ENCODE results near the gene MT1G. TPM values are rescaled to one million over a fixed set of nuclear protein-coding genes. Genes with fewer than 3 reads are reported as not detected.

Gene MT1G
- total and polyA plus RNA-seq, 4 donors = 152 to 9,444 (median 3,398) TPM

- TF ChIP-seq NR2F2 (IDR thresholded peaks at IDR 0.05) (no peak), HNF4G (IDR thresholded peaks at IDR 0.05) (no peak), HNF4A (conservative IDR thresholded peaks at IDR 0.05) (no peak), JUND (IDR thresholded peaks at IDR 0.05) (no peak), SP1 (IDR thresholded peaks at IDR 0.05) (no peak), RXRA (IDR thresholded peaks at IDR 0.05) (no peak), RAD21 (IDR thresholded peaks at IDR 0.05) (no peak), ZBTB33 (IDR thresholded peaks at IDR 0.05) (no peak), GABPA (IDR thresholded peaks at IDR 0.05 in 1 of 2, conservative IDR thresholded peaks at IDR 0.05 in 1 of 2) (no peak), CTCF (IDR thresholded peaks at IDR 0.05; ENCODE audit: low read depth, low read length, missing input control) (no peak)
- TF ChIP-seq, protein P1, sequence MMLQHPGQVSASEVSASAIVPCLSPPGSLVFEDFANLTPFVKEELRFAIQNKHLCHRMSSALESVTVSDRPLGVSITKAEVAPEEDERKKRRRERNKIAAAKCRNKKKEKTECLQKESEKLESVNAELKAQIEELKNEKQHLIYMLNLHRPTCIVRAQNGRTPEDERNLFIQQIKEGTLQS (IDR thresholded peaks at IDR 0.05) = no peak
- TF ChIP-seq, protein P2, sequence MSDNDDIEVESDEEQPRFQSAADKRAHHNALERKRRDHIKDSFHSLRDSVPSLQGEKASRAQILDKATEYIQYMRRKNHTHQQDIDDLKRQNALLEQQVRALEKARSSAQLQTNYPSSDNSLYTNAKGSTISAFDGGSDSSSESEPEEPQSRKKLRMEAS (IDR thresholded peaks at IDR 0.05) = no peak
- no peak for DNase-seq (ENCODE audit: low spot score)
- H3K4me3 ChIP-seq (ENCODE audit: low read depth in 1 of 3, low read length in 3 of 3) = peak overlapping the region; percentile 60 to 78 (median 77)
- H3K27ac ChIP-seq (ENCODE audit: low read depth in 1 of 2, low read length in 2 of 2) = peak overlapping the region; percentile 80 to 89
- 14% methylated on average over 8 of the region's 8 CpGs for WGBS
- peaks cover 4 to 19% (median 10%) of the 10 kb centered on the region in 4 donors for H3K4me1 ChIP-seq (ENCODE audit: control insufficient read depth in 4 of 4, insufficient read depth in 4 of 4, low read length in 3 of 4)
- no peaks in the 10 kb centered on the region for H3K9me3 ChIP-seq (ENCODE audit: control insufficient read depth in 4 of 4, low read length in 3 of 4)
- H3K27me3 ChIP-seq (ENCODE audit: control insufficient read depth in 4 of 4, insufficient read depth in 4 of 4, low read length in 3 of 4) = no peaks in the 10 kb centered on the region
- H3K36me3 ChIP-seq (ENCODE audit: control insufficient read depth in 4 of 4, insufficient read depth in 3 of 4, low read depth in 1 of 4, low read length in 3 of 4) = no peaks in the 10 kb centered on the region
- H3K9ac ChIP-seq (ENCODE audit: low read depth in 1 of 2, low read length in 2 of 2) = peak overlapping the region; percentile 83
These were observed 15.0 kb upstream of the MT1G start for GRCh38 chr16:56682703-56683397.

GRCh38 chr16:56681939-56682702, 14.3 kb upstream of the MT1G start, which contains the start of gene MT1X:
Gene MT1X, plus strand, starts transcription at chr16:56682470. Its CDS starts 71 bp downstream, at chr16:56682541.
- peak within 1 kb of the TSS; percentile 83 for H3K9ac ChIP-seq (ENCODE audit: low read depth in 1 of 2, low read length in 2 of 2)
- no peaks in the 10 kb centered on the region for H3K27me3 ChIP-seq (ENCODE audit: control insufficient read depth in 4 of 4, insufficient read depth in 4 of 4, low read length in 3 of 4)
- peak; percentile 87 for DNase-seq (ENCODE audit: low spot score)
- H3K36me3 ChIP-seq (ENCODE audit: control insufficient read depth in 4 of 4, insufficient read depth in 3 of 4, low read depth in 1 of 4, low read length in 3 of 4) = no peaks in the 10 kb centered on the region
- peak within 1 kb of the TSS; percentile 82 to 89 for H3K27ac ChIP-seq (ENCODE audit: low read depth in 1 of 2, low read length in 2 of 2)
- WGBS = under 1% methylated on average over 49 of the region's 49 CpGs
- H3K4me3 ChIP-seq (ENCODE audit: low read depth in 1 of 3, low read length in 3 of 3) = peak within 1 kb of the TSS; percentile 60 to 78 (median 77)
- no peaks in the 10 kb centered on the region for H3K9me3 ChIP-seq (ENCODE audit: control insufficient read depth in 4 of 4, low read length in 3 of 4)
- H3K4me1 ChIP-seq (ENCODE audit: control insufficient read depth in 4 of 4, insufficient read depth in 4 of 4, low read length in 3 of 4) = peaks cover 4 to 19% (median 10%) of the 10 kb centered on the region in 4 donors
- peak; percentile 86 to 91 for TF ChIP-seq RXRA (IDR thresholded peaks at IDR 0.05)
- peak in 1 of 2 donors; percentile 61 for TF ChIP-seq GABPA (IDR thresholded peaks at IDR 0.05 in 1 of 2, conservative IDR thresholded peaks at IDR 0.05 in 1 of 2)
- TF ChIP-seq EGR1 (IDR thresholded peaks at IDR 0.05; ENCODE audit: low read depth in 2 of 2) = peak; percentile 61 to 81
- TF ChIP-seq, protein P2 (IDR thresholded peaks at IDR 0.05) = peak; percentile 98
- TF ChIP-seq HNF4G (IDR thresholded peaks at IDR 0.05) = peak; percentile 38
- peak; percentile 74 for TF ChIP-seq ZBTB33 (IDR thresholded peaks at IDR 0.05)
- peak; percentile 58 for TF ChIP-seq YY1 (IDR thresholded peaks at IDR 0.05)
- peak; percentile 43 to 71 for TF ChIP-seq HNF4A (conservative IDR thresholded peaks at IDR 0.05)
- no peak for TF ChIP-seq FOXA2 (IDR thresholded peaks at IDR 0.05)
- no peak for TF ChIP-seq JUND (IDR thresholded peaks at IDR 0.05)
- TF ChIP-seq NR2F2 (IDR thresholded peaks at IDR 0.05) = no peak
- peak; percentile 93 for TF ChIP-seq TAF1 (conservative IDR thresholded peaks at IDR 0.05)
- TF ChIP-seq, protein P3, sequence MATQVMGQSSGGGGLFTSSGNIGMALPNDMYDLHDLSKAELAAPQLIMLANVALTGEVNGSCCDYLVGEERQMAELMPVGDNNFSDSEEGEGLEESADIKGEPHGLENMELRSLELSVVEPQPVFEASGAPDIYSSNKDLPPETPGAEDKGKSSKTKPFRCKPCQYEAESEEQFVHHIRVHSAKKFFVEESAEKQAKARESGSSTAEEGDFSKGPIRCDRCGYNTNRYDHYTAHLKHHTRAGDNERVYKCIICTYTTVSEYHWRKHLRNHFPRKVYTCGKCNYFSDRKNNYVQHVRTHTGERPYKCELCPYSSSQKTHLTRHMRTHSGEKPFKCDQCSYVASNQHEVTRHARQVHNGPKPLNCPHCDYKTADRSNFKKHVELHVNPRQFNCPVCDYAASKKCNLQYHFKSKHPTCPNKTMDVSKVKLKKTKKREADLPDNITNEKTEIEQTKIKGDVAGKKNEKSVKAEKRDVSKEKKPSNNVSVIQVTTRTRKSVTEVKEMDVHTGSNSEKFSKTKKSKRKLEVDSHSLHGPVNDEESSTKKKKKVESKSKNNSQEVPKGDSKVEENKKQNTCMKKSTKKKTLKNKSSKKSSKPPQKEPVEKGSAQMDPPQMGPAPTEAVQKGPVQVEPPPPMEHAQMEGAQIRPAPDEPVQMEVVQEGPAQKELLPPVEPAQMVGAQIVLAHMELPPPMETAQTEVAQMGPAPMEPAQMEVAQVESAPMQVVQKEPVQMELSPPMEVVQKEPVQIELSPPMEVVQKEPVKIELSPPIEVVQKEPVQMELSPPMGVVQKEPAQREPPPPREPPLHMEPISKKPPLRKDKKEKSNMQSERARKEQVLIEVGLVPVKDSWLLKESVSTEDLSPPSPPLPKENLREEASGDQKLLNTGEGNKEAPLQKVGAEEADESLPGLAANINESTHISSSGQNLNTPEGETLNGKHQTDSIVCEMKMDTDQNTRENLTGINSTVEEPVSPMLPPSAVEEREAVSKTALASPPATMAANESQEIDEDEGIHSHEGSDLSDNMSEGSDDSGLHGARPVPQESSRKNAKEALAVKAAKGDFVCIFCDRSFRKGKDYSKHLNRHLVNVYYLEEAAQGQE (IDR thresholded peaks at IDR 0.05) = peak; percentile 91
- peak; percentile 97 for TF ChIP-seq SP1 (IDR thresholded peaks at IDR 0.05)
- TF ChIP-seq FOXA1 (IDR thresholded peaks at IDR 0.05) = peak; percentile 57
- peak in 1 of 2 donors; percentile 50 for TF ChIP-seq RAD21 (IDR thresholded peaks at IDR 0.05)

All from liver (tissue), 9 donors.